HG03103 (cell line): ENCODE data around the gene EVX2.

Experiments
- ATAC-seq: cut with Tn5 transposase; IDR thresholded peaks from one replicate; pipeline ENCODE4 v1.9.1; 2021; ENCODE audit warnings: low read depth; ENCODE audit not compliant: unreplicated experiment

EVX2 gene

DNA sequence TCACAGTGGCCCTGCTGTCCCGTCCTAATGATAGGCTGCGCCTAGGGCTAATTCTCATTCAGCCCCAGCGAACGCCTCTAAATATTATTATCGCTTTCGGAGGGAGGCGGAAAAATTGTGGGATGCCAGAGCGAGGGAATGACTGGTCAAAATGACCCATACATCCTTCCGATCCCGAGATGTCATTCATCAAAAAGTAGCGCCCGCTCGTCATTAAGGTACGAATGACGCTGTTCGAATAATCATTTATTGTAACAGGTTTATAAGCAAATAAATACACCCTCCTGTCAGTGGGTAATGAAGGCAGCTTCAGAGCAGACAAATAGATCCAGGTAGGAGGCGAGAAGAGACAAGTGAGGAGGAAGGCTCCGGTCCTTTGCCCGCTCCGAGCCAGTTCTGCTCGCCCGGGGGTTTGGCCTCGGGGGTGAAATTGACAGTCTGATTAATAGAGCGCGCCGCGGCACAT lies at the start of gene EVX2:
Gene EVX2 (minus strand): TSS at position 167 of the 466 bp plus-strand sequence. CDS start 186 bp downstream, outside the sequence.
- no peak for ATAC-seq

DNA sequence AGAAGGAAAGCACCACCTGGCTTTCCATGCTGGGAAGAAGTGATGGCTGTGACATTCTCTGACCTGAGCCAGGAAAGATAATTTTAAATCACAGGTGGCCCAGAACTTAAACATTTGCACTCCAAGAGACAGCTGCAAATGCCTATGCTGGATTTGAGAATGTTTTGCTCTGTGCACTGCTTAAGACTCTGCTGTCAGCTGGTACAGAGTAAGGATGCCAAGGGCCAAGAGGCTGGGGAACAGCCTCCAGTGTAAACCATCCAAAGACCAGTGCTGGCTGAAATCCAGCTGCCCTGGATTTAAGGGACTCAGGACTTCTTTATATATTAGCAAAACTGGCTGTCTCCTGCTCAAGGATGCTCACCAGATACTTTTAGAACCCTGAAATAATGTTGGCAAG lies 49.6 kb upstream of the EVX2 start:
- ATAC-seq = no peak

DNA sequence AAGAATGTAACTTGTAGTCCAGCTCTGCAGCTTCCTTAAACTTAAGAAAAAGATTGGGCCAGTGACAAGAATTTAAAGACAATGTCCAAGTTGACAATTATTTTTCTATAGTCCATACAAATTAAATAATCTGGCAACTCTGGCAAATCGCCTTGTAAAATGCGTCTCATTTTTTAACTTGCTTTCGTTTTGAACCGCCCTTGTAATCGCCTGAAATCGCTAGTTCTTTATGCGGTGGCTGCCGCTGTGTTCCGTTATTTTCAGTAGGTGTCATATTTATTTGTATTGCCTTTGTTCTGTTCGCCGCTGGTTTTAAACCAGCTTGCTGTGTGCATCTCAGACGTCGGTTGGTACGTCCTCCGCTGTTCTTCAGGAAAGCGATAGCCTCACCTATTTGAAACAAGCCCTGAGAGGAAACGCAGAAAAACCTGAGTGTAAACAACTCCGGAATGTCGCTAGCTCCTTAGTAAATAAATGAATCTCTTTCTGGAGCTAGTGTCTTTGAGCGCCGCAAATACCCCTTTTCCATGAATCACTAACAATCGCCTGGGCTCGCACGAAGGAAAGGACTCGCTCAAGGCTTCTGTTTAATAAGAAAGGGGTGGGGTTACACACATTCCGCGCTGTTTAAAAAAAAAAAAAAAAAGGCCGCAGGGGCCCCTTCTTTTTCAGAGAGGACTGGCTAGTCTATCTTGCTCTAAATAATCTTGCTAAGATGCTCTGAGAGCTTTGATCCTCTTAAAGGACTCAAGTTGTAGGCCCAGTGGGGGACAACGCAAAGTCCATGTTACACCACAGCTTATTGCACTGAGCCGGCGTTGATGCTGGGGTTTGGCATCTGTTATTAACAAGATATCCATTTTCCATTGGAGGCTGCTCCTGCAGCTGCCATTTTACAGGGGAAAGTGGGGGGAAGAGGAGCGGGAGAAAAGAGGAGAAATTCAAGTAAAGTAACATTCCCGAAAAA lies 48.7 kb upstream of the EVX2 start:
- no peak for ATAC-seq

DNA sequence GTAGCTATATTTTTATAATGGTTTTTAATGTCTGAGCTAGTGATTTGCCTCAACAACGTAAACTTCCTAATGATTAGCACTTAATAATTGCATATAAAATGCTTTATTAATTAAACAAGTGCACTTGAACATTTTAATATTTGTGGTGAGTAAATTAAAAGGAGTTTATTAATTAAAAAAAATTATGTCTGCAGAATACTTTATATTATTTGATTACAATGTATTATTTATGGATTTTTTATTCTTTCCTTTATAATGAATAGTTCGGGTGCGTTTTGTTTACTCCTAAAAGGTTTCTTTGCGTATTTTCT lies 48.0 kb upstream of the EVX2 start:
- no peak for ATAC-seq

DNA sequence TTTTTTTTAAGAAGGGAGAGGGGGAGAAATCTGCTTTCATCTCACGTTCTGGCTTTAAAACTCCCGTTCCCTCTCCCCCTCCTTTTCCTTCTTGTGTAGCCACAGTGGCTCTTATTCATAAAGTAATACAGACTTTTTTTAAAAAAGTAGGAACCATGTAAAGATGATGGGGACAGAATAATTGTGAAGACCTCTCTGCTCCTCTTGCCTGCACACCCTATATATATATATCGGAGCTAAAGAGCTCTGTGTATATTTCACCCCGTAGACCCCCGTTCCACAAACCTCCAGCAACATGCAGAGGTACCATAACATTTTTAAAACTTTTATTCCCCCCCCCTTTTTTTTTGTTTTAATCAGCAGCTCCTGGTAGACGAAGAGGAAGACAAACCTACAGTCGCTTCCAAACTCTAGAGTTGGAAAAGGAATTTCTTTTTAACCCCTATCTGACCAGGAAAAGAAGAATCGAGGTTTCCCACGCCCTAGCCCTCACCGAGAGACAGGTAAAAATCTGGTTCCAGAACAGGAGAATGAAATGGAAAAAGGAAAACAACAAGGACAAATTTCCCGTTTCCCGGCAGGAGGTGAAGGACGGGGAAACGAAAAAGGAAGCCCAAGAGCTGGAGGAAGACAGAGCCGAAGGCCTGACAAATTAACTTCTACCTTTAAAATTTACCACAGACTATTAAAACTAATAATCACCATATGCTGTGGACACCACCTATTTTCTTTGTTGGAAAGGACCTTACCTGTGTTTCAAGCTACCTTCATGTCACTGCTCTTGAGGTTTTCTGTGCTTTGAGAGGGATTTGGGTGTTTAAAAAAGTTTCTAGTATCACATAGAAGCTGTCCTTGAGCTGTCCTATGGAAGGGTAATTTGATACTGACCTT lies 47.4 kb upstream of the EVX2 start:
- ATAC-seq = no peak

DNA sequence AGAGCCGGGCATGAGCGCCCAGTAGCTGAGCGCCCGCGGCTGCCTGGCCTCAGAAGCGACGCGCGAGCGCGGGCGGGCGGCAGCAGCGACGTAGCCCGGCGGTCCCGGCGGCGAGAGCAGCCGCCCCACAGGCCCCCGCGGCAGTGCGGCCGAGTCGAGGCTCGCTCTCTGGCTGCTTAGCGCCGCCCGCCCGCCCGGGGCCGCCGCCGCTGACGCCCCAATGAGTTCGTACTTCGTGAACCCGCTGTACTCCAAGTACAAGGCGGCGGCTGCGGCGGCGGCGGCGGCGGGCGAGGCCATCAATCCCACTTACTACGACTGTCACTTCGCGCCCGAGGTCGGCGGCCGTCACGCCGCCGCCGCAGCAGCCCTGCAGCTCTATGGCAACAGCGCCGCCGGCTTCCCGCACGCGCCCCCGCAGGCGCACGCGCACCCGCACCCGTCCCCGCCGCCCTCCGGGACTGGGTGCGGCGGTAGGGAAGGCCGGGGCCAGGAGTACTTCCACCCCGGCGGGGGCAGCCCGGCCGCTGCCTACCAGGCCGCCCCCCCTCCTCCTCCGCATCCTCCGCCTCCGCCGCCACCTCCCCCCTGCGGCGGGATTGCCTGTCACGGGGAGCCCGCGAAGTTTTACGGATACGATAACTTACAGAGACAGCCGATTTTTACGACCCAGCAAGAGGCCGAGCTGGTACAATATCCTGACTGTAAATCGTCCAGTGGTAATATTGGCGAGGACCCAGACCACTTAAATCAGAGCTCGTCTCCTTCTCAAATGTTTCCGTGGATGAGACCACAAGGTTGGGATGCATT lies 46.6 kb upstream of the EVX2 start:
- no peak for ATAC-seq

DNA sequence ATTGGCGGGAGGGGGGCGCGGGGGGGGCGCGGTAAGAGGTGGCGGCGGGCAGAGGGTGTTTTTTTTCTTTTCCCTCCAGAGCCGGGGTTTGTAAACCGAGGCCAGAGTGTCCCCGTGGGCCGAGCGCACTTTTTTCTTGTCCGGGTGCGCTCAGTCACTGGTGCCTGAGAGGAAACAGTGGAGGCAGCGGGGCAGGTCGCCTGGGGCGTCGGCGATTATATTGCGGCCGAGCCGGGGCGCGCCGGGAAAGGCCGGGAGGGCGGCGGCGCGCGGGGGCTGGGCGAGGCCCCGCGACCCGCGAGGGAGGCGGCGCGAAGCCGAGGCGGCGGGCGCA lies 46.0 kb upstream of the EVX2 start:
- no peak for ATAC-seq

DNA sequence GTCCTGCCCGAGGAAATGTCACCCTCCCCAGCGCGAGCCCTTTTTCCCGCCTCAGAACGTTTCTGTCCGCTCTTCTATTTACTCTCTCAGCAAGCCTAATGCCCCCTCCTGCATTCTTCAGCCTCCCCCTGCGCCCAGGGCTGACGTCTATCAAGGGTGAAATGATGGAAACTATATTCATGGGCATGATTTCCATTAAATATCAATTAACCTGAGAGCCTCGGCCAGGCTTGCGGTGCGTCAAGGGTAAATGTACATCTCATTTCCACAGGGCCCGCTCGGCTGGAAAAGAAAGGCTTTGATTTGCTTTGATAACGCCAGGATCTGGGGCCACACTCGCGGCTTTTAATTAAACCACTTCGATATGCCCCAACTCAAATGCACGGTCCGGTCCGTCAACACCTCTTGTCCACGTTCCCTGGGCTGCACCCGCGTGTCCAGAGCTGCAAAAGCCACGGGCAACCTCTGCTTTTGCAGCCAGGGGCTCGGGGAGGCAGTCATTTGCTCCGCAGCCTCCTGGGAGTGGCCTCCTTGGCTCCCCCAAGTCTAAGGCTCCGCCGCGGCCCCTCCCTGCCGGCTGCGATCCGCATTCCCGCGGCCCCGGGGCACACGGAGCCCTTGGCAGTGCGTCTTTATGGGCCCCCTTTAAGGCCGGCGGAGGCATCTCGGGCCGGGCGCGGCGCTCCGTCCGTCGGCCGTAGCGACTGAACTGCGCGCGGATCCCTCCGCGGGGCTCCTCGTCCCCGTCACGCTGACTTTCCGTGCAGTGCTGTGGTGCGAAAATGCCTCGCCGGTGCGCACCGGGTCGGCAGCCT lies 45.4 kb upstream of the EVX2 start, which contains the start of gene HOXD8:
Gene HOXD8 (plus strand): TSS at position 724 of the 815 bp plus-strand sequence. CDS start 662 bp downstream, outside the sequence.
- ATAC-seq = no peak

DNA sequence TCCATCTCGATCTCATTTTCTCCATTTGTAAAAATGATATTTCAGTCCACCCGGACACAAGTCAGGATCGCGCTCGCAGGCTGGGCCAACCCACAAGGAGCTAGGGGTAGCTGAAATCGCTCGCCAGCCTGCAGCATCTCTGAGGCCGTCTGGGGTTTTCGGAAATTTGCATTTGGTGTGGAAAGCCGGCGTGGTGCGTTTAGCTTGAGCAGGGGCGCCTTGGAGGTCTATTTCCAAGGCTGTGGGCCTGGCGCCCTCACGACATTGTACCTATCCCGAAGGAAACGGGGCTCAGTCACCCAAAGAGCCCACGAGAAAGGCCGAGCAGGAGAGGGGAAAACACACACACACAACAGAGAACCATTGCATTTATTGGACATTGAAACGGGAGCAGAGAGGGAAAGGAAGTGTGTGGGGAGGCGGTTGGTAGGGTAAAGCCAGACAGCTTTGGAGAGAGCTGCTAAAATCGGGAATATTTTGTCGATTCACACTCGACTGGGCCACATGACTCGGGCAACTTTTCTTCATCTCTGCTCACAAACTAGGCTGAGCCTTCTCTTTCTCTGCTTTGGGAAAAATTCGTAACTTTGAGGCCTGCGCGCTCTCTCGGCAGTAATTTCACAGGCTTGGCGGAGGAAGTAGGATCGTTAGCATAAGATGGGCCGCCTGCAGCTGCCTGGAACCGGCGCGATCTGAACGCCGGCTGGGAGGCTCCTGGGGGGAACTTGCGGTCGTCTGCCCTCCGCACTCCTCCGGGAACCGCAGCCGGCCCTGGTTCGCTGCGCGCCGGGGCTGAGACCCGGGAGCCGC lies 44.6 kb upstream of the EVX2 start:
- ATAC-seq = no peak

DNA sequence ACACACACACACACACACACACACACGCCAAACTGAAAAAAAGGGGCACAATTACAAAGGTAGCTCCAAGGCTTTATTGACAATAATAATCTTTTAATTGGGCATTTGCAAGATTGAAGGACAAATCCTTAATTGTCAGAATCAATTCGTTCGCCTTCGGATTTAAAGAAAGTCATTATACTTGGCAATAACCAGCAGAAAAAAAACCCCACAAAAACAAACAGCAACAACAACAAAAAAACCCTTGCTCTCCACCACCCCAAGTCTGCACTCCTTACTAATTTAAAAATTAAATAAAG lies 44.0 kb upstream of the EVX2 start:
- ATAC-seq = no peak

DNA sequence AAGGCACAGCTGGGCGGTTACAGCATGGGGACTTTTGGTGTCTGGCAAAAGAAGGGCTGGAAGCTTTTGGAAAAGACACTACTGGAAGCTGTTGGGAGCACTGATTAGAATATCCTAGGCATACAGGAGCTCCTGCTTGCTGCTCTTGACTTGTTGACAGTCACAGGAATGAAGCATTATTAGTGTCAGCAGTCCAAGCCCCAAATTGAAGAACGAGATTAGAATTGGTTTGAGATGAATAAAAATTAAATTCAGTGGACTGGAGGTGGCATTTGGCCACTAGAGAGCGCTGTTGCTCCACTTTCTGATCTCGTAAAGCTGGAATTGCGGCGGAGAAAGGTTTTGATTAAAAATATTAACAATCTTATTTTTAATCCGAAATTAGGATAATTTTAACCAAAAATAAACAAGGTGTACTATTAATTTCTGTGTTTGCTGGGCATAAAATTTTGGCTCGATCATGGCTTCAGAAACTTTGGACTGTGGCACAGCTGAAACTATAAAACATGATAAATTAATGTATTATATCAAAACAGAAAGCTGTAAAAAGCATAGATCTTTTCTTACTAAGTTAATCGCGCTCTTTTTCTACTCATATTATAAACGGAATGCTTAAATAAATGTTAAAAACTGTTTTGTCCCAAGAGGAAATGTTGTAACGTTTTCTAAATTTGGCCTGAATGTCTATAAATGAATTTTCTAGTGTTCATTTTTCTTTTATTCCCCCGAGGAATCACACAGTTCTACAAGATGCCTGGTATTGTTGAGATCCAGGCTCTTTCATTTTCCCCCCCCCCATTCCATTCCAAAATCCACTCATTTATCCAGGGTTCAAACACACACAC lies 43.4 kb upstream of the EVX2 start:
- ATAC-seq = no peak

DNA sequence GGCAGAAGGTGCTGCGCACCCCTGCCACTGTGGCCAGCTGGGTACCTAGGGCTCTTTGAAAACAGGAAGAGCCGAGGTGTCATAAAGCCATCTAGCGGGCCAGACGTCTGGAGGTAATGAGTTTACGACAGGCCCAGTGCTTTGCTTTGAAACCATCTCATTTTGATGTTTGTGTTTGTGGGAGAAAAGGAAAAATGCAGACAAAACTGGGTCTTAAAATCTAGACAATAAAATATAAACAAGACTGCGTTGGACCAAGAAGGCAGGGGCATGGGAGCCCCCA lies 42.0 kb upstream of the EVX2 start:
- ATAC-seq = no peak

DNA sequence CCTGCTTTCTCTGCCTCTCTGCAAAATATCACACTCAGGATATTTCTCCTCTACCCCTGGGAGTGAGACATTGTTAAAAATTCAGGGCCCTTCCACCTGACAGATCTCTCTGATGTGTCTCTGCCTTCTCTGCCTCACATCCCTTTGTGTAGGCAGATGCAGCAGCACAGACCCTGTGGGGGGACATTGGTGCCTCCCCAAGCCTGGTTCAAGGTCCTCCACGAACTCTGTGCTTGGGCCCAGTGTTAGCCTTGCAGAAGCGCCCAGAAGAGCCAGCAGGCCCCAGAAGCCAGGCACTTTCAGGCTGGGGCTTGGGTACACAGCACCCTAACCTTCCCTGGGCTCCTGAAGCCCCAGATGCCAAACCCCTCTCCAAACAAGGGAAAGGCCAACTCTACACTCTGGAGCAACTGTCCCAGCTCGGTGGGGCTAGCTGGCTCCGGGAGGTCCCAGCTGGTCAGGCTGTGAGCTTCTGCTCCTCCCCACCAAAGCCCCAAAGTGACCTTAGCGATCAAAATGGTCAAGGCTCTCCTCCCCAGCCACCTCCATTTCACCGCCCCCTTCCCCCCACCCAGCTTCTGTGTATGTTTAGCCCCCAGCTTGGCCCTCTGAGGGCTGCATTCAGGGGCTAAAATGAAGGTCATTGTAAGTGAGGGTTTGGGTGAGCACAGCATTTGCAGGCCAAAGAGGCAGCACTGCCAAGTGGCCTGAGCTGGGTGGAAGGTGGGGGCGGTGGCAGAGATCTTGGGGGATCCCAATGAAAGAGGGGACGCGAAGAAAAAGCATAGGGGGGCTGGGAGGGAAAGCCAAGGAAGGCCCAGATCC lies 41.4 kb upstream of the EVX2 start:
- ATAC-seq = no peak

DNA sequence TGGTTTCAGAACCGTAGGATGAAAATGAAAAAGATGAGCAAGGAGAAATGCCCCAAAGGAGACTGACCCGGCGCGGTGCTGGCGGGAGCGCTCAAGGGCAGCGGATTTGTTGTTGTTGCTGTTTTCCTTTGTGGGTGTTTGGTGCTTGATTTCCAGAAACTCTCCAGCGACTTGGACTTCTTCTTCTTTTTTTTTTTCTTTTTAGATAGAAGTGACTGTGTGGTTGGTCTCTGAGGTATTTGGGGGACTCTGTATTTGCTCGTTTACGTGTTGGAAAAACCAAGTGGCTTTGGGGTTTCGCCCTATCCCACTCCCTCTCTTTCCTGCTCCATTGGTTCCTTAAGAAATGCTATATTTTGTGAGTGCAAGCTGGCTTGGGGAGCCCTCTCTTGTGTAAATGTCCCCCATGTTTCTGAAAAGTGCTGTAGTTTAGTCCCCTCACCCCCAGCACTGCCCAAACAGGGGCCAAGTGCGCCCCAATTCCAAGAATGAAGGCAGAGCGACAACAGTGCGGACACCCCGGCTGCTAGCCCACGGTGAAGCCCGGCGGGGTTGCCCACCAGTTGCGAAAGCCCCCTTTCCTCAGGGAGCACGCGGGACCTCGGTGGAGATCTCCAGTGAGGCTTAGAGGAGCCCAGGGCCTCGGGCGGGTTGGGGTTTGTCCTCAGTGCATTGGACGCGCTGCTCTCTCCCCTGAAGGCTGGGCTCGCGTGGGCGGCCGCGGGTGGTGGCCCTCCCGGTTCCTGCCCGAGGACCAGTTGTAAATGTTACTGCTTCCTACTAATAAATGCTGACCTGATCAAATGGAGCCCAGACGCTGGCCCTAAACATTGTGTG lies 40.6 kb upstream of the EVX2 start:
- ATAC-seq = no peak

DNA sequence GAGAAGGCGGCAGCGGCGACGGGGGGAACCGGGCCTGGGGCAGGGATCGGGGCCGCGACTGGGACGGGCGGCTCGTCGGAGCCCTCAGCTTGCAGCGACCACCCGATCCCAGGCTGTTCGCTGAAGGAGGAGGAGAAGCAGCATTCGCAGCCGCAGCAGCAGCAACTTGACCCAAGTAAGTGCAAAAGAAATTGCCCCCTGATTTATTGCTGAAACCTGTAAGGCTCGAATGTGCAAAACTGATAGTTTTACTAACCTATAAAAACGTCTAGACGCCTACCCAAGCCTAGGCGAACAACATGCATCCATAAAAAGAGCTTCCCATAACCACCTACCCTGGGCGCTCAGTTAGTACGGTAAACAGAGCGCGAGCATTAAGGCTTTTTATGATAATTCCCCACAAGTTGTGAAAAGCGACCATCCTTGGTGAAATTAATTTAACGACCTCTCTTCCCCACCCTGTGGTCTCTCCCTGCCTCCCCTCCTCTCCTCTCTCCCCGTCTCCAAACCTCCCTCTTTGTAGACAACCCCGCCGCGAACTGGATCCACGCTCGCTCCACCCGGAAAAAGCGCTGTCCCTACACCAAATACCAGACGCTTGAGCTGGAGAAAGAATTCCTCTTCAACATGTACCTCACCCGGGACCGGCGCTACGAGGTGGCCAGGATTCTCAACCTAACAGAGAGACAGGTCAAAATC lies 39.8 kb upstream of the EVX2 start:
- ATAC-seq = no peak

DNA sequence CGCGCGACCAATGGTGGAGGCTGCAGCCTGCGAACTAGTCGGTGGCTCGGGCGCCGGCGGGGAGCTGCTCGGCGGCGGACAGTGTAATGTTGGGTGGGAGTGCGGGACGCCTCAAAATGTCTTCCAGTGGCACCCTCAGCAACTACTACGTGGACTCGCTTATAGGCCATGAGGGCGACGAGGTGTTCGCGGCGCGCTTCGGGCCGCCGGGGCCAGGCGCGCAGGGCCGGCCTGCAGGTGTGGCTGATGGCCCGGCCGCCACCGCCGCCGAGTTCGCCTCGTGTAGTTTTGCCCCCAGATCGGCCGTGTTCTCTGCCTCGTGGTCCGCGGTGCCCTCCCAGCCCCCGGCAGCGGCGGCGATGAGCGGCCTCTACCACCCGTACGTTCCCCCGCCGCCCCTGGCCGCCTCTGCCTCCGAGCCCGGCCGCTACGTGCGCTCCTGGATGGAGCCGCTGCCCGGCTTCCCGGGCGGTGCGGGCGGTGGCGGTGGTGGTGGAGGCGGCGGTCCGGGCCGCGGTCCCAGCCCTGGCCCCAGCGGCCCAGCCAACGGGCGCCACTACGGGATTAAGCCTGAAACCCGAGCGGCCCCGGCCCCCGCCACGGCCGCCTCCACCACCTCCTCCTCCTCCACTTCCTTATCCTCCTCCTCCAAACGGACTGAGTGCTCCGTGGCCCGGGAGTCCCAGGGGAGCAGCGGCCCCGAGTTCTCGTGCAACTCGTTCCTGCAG lies 39.1 kb upstream of the EVX2 start, which contains the start of gene HOXD9:
Gene HOXD9 (plus strand): TSS at position 37 of the 728 bp plus-strand sequence. CDS start 50 bp downstream, at position 87.
- ATAC-seq = no peak
